Heart left ventricle (tissue), 13 donors: Measurements from ENCODE around the gene TCN2.

Experiments
- POLR2A ChIP-seq, 2 donors: fragments of 450-650 bp; IDR thresholded peaks; one replicate each; pipeline ENCODE4 v1.6.1; 2017; ENCODE audit warnings: antibody characterized with exemption in 2 of 2, mild to moderate bottlenecking in 2 of 2, moderate library complexity in 2 of 2
- TF ChIP-seq, protein P1 (sequence below), 12 donors: fragments of 200-600 bp; sonication (generic) in 4 of 12; IDR thresholded peaks; one replicate each; pipeline versions ENCODE4 v1.5.0 to v1.8.0; 2018 to 2022; ENCODE audit warnings: antibody characterized with exemption in 12 of 12, mild to moderate bottlenecking in 5 of 12
- donor health status: ischemic (EF 13 %, LVEDD 7.1; RV severe dilation, severe dysfunction).
- donor health status: DM: no; HTN: yes; CAD: no.
- donor health status: DM: no; HTN: no; CAD: no.
- donor health status: ischemic (EF 25% LVEDD 6.9; RV normal size, moderate dysfunction).
- donor health status: ischemic (EF 25% LVEDD 5.7; RV mildly dilated, moderate dysfunction).
- donor health status: ischemic (EF 35%, LVEDD 5.7; RV mildly dilated, moderate dysfunction).
- donor health status: nonischemic (EF 11% LVEDD 7.7; RV severe dilation, severe dysfunction).
- donor health status: DM: yes; HTN: yes; CAD: no.
- donor health status: PGD.
- donor health status: ischemic (EF 29% LVEDD 5.4; RV normal size, mild dysfunction).
- donor health status: nonischemic (EF 23%, LVEDD 6.1; RV moderate dilation, normal function).

DNA sequence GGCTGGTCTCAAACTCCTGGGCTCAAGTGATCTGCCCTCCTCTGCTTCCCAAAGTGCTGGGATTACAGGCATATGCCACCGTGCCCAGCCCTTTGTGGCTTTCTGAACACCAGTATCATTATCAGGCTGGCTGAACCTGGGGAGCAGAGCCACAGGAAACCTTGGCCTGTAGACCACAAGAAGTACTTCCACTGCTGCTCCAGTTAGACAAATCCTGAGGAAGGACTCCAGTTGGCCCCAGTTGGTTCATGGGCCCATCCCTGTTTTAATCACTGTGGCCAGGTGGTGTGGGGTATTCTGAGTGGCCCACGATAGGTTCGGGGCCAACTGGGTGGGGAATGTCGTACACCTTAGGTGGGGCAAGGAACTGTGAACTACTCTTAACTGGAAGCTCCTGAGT, 66.2 kb downstream of the TCN2 start:
- TF ChIP-seq, protein P1, sequence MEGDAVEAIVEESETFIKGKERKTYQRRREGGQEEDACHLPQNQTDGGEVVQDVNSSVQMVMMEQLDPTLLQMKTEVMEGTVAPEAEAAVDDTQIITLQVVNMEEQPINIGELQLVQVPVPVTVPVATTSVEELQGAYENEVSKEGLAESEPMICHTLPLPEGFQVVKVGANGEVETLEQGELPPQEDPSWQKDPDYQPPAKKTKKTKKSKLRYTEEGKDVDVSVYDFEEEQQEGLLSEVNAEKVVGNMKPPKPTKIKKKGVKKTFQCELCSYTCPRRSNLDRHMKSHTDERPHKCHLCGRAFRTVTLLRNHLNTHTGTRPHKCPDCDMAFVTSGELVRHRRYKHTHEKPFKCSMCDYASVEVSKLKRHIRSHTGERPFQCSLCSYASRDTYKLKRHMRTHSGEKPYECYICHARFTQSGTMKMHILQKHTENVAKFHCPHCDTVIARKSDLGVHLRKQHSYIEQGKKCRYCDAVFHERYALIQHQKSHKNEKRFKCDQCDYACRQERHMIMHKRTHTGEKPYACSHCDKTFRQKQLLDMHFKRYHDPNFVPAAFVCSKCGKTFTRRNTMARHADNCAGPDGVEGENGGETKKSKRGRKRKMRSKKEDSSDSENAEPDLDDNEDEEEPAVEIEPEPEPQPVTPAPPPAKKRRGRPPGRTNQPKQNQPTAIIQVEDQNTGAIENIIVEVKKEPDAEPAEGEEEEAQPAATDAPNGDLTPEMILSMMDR (IDR thresholded peaks at IDR 0.05) = no peak
- TF ChIP-seq POLR2A (IDR thresholded peaks at IDR 0.05) = no peak
